Fibroblast of the conjunctiva (primary cell): ENCODE data around the gene PYCR2.
"Not testable (repeated sequence)": the region's sequence is repeated elsewhere in the genome, so short reads cannot be mapped to it uniquely, and the experiment has no call there.

ENCODE experiments used
- DNase-seq: peaks from one replicate; pipeline ENCODE4 v3.0.0-alpha.2; 2010; ENCODE audit warnings: low read depth

Gene PYCR2

DNA sequence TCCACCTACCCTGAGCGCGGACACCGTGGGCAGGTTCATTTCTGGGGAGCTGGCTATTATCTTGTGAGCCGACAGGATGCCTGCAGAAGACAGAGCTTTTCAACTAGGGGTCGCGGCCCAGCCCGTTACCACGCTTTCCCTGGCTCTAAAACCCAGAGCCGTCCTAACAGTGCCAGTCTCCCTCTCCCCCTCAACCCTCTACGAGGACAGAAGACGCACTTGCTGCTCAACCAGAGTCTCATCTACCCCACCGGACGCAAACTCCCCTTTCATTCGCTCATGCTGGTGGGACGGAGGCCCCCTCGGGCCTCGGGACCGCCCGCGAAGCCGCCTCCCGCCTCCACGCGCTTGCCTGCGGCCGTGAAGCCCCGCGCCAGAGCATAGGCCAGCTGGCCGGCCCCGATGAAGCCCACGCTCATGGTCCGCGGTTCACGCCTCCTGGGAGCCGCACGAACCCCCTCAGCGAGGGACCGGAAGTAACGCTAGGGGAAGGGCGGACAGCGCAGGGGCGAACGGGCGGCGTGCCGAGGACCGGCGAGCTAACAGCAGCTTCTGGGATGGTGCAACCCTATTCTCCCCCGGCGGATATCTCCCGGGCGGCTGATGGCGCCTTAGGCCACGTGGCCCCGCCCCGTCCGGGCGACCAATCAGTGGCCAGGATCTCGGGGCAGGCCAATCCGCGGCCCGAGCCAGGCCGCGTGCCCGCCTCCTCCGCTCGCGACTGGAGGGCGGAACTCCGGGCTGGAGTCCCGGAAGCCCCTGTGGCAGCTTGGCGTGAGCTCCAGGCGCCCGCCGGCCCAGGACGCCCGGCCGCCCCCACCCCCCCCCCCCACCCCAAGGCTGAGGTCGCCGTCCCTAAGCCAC is at the start of gene PYCR2:
PYCR2 (minus strand) TSS at position 559 of the 864 bp plus-strand sequence; CDS start at position 419, 140 bp downstream.
- peak; percentile 93 for DNase-seq

DNA sequence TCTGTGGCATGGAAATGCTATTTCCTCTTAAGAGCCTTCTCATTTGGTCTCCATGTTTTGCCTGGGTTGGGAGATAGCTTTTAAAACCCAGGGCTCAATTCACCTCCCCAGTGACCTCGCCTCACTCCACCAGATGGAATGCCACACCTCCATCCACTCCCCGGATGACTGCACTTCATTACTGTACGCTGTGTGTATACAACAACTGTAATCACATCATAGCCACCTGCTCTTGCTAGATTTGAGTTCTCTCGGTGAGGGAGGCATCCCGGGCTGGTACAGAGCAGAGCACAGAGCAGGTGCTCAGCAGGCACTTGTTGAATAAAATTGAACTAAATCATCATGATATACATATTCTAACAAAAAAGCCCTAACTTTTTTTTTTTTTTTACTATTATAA is 49.1 kb upstream of the PYCR2 start:
- DNase-seq = no peak

DNA sequence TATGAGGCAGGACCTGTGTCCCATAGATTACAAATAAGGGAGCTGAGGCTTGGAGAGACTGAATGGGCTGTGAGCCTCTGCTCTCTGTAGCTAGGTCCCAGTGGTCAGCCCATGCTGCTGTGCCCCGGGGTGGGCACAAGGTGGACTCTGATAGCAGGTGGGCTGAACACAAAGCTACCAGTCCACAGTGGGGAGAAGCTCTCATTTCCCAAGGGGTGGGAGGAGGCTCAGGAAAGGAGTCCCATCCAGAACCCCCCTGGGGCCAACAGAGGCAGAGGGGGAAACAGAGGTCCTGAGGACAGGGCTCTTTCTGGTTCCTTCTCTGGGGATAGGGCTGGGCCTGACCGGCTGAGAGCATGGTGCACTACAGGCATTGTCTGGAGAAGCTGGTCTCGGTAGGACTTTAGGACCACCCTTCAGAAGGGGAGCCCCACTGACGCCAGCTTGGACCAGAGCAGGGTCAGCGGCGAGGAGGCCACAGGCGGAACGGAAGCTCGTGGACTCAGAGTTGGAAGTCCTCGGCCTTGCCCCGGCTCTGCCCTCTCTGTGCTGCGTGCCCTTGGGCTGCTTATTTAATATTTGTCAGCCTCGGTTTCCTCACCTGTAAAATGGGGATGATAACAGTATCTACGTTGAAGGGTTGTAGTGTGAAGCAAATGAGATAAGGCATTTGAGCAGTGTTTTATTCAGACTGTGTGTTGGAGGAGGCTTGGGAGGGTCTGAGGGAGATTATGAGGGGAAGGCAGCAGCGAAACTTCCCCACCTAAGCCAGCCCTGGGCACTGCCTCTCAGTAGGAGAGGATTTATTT is 48.5 kb upstream of the PYCR2 start:
- no peak for DNase-seq

DNA sequence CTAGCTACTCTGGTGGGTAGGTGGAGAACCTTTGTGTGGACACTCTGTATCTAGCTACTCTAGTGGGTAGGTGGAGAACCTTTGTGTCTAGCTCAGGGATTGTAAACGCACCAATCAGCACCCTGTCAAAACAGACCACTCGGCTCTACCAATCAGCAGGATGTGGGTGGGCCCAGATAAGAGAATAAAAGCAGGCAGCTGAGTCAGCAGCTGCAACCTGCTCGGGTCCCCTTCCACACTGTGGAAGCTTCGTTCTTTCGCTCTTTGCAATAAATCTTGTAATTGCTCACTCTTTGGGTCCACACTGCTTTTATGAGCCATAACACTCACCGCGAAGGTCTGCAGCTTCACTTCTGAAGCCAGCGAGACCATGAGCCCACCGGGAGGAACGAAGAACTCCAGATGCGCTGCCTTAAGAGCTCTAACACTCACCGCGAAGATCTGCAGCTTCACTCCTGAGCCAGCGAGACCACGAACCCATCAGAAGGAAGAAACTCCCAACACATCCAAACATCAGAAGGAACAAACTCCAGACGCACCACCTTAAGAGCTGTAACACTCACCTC is 46.6 kb upstream of the PYCR2 start:
- not testable (repeated sequence) for DNase-seq

DNA sequence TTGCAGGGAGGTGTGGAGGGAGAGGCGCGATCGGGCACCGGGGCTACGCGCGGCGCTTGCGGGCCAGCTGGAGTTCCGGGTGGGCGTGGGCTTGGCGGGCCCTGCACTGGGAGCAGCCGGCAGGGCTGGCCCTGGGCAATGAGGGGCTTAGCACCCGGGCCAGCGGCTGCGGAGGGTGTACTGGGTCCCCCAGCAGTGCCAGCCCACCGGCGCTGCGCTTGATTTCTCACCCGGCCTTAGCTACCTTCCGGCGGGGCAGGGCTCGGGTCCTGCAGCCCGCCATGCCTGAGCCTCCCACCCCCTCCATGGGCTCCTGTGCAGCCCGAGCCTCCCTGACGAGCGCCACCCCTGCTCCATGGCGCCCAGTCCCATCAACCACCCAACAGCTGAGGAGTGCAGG is 45.7 kb upstream of the PYCR2 start:
- DNase-seq = not testable (repeated sequence)

DNA sequence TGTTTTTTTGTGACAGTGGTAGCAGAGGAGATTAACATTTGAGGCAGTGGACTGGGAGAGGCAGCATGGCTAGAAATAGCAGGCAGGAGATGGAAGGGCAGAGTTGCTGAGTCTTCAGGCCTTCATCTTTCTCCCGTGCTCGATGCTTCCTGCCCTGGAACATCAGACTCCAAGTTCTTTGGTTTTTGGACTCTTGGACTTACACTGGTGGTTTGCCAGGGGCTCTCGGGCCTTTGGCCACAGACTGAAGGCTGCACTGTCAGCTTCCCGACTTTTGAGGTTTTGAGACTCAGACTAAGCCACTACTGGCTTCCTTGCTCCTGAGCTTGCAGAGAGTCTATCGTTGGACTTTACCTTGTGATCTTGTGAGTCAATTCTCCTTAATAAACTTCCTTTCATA is 41.2 kb upstream of the PYCR2 start:
- no peak for DNase-seq

DNA sequence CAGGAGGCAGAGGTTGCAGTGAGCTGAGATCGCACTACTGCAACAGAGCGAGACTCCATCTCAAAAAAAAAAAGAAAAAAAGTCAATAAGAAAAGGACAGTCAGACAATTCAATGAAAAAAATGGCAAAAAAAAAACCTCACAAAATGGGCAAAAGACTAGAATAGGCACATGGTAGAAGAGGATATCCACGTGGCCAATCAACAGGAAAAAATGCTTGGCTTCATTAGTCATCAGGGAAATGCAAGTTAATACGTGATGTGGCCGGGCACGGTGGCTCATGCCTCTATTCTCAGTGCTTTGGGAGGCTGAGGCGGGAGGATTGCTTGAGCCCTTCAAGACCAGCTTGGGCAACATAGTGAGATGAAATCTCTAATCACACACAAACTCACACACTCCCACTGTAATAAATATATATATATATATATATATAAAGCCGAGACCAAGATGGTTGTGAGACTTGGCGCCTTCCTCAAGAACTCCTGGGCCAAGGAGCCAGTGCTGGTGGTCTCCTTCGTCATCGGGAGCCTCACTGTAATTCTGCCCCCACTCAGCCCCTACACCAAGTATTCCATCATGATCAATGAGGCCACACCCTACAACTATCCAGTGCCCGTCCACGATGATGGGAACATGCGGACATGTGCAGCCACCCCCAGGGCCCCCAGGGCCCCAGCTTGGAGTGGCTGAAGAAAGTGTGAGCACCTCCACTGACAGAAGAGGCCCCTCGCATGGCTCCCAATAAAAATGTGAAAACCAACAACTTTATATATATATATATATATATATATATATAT is 39.9 kb upstream of the PYCR2 start:
- no peak for DNase-seq

DNA sequence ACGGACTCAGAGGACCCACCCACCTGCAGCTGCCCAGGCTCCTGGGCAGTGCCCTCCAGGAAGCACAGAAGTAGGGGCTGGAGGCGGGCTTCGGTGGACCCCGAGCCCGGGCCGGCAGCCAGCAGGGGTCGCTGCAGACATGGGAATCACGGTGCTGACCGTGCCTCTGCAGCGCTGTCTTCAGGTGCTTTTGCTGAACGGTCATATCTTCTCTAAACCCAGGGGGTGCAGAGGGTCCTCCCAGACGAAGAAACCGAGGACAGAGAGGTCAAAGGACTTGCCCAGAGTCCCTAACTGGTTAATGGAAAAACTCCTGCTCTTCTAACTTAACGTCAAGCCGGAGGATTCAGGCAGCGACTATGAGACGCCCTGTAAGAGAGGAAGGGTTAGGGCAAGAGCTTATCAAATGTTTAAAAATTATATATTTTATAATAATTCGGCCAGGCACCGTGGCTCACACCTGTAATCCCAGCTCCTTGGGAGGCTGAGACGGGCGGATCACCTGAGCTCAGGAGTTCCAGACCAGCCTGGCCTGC is 38.5 kb upstream of the PYCR2 start:
- no peak for DNase-seq

DNA sequence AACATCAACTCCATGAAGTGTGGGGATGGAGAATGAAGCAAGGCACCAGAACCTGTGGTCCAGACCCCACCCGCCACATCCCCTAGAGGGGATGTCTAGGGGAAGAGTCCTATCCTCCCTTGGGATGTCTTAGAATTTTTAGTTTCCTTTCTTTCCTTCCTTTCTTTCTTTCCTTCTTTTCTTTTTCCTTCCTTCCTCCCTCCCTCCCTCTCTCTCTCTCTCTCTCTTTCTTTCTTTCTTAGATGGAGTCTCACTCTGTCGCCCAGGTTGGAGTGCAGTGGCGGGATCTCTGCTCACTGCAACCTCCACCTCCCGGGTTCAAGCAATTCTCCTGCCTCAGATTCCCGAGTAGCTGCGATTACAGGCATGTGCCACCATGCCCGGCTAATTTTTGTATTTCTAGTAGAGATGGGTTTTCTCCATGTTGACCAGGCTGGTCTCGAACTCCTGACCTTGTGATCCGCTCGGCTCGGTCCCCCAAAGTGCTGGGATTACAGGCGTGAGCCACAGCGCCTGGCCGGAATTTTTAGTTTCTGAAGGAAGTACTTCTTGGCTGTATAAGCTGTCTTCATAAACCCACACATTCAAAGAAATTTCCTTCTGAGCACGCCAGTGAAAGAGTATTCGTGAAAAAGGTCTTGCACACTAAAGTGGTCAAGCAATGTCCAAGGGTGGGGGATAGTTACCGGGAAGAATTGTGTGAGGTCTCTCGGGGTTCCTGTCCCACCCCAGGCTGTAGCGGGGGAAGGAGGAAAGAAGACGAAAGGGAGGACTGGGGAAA is 37.8 kb upstream of the PYCR2 start:
- no peak for DNase-seq

DNA sequence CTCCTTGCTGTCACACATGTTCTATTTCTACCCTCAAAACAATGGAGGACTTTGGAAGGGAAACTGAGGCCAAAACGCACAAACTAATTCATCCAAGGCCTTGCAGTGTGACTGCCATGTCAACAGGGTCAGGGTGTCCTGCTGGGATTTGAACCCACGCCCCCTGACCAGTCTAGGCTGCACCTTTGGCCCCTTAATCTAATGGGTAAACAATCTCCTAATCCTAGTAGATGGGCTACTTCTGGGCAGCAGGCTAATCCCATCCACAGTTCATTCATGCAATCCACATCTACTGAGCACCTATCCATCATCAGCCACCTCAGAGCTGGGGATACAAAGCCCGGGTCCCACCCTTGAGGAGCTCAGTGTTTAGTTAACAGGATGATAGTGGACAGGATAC is 34.0 kb upstream of the PYCR2 start:
- no peak for DNase-seq

DNA sequence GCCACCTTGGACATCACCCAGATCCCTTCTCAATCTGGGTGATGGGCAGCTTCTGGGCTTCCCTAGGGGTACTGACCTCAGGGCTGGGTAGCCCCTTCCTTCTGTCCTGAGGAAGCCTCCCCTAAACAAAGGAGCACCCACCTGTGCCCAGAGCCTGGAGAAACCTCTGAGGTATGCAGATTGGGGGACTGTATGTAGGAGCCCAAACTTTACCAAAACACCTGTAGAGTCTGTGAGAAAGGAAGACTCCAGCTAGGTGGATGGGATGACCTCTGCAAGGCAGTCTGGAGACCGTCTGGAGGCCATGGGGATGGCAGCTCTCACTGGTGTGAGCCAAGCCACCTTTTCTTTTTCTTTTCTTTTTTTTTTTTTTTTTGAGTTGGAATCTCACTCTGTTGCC is 30.7 kb upstream of the PYCR2 start:
- DNase-seq = no peak

DNA sequence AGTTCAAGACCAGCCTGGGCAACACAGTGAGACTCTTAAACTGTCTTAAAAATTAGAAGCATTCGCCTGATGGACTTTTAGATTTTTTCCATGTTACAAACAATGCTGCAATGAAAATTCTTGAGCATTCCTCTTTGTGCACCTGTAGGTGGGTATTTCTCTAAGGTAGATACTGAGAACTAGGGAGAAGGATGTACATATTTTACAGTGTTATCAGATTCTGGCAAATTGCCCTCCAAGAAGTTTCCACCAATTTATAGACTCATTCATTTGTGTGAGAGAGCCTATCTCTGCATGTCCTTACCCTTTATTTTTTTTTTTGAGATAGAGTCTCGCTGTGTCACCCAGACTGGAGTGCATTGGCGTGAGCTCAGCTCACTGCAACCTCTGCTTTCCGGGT is 29.3 kb upstream of the PYCR2 start:
- DNase-seq = no peak

DNA sequence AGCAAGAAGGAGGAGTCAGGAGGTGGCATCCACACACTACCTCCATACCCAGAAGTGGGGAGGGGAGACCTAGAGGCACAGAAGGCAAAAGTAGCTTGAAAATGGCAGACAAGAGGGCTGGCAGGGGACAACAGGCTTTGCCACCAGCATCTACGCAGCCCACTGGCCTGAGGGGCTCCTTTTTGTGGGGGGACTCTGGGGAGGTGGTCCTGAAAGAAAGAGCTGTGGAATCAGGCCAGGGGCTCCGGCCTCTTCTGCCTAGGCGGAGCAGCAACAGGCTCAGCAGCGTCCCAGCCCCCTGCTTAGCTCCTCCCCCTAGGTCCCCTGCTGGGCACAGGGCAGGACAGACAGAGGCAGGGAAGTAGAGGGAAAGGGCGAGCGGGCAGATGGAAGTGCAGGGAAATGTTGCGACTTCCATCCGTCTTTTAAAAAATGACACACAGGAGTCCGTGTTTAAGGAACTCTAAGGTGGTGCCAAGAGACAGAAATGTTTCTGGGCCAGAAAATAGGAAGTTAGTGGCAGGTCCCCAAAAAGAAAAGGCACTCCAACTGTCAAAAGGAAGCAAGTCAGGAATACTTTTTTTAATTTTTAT is 27.0 kb upstream of the PYCR2 start:
- DNase-seq = no peak

DNA sequence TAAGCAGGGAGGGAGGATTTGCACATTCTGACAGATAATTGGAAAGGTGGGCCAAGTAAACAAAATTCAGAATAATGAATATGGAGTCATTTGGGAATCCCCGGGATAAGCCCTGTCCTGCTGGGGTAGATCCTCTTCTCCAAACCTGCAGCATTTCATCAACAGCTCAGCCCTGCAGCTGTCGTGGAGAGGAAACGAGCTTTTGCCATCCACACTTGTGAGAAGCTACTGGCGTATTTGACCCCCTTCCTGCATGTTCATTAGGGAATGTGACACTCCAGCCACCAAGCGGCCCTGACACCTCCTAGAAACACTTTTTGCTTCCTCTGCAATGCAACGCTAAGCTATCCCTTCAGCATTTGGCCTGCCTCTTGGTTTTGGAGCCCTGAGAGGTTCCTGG is 25.0 kb upstream of the PYCR2 start:
- no peak for DNase-seq

DNA sequence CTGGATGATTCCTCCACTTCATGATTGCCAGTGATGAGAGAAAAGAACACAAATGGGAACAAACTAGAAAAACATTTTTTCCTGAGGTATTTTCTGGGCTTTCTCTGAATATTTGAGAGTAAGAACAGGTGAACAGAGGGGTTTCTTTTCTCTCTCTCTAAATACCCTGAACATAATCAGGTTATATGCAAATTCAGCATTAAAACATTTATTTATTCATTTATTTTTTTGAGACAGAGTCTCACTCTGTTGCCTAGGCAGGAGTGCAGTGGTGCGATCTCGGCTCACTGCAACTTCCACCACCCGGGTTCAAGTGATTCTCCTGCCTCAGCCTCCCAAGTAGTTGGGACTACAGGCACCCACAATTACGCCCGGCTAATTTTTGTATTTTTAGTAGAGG is 22.8 kb upstream of the PYCR2 start:
- DNase-seq = no peak

DNA sequence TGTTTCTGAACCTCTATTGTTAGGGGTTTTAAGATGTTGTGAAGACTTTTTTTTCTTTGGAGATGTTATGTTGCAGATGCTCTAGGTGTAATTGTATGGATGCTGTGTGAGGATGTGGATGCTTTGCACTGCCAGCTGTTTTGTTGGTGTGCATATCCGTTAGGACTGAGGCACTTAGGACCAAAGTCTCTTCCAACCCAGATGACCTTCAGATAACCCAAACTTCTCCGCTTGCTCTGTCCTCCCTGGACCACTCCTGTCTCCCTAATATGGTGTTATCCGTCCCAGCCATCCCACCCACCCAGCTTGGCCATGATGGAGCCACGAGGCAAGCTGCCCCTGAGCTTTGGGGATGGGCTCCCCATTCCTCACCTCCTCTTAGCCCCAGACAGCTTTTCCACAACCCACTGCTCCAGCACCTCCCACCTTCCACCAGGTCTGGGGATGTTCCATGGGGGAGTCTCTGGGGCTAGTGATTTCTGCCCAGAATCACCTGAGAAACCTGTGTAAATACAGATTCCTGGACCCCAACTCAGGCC is 22.1 kb upstream of the PYCR2 start:
- DNase-seq = no peak

DNA sequence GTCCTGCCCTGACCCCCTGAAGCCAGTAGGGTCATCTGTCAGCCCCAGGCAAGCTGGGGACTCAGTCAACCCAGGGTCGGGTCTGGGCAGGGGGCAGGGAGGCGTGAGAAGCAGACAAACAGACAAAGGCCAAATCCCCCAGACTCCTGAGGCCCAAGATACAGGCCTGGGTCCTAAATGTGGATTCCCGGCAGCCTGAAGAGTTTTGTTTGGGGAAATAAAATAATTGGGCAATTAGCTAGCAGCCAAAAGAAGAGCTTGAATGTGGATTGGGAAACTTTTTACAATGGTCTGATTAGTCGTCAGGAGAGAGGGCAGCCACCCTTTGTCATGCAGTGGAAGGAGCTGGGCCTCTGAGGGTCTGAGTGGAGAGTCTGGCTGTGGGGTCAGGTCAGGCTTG is 21.5 kb upstream of the PYCR2 start:
- DNase-seq = no peak

DNA sequence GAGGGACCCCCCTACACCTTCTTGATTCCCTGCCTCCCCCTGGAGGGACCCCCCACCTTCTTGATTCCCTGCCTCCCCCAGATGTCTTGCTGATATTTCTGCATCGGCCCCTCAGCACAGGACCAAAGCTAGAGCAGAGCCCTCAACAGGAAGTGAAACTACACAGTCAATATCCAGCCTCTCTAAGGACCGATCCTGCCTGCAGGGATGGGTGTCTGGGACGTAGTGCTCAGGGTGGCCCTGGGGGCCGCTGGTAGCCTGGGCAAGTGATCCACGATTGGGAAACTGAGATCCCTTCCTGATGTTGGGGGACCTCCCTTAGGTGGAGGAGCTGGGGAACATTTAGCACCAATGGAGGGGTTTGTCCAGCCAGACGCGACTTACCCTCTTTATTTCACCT is 20.9 kb upstream of the PYCR2 start:
- DNase-seq = no peak

DNA sequence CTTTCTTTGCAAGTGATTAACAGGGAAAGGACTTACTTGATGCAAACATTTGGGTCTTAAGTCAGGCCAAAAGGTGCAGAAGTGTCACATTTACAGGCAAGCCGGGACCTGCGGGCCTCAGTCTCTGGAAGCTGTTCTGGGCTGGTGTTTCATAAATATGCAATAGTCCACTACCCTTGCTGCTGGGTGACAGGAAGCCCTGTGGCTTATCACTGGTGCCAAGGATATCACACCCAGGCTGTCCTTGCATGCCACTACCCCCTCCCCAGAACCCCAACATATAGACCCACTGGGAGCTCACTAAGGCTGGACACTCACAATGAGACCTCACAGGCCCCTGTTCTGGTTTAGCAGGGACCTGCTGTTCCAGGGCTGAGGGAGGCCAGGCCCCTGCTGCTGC is 20.3 kb upstream of the PYCR2 start:
- DNase-seq = no peak

DNA sequence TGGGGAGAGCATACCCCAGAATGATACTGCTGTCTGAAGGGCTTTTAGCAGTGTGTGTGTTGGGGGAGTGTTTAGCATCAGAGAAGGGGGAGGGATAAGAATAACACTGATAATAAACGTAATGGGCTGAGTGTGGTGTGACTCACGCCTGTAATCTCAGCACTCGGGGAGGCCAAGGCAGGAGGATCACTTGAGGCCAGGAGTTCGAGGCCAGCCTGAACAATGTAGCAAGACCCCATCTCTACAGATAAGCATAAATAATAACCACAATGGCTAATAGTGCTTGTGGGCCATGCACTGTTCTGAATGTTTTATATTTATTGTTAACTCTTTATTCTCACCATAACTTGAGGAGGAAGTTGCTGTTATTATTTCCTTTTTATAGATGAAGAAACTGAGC is 19.5 kb upstream of the PYCR2 start:
- DNase-seq = no peak
